ELR (cell line): ENCODE data around the gene SDK1.
A peak's percentile ranks its signal among the peaks of the same experiment; 100 is the strongest.
"Not testable (repeated sequence)": the region's sequence is repeated elsewhere in the genome, so short reads cannot be mapped to it uniquely, and the experiment has no call there.

ENCODE experiments used
- DNase-seq: peaks from one replicate; pipeline ENCODE4 v3.0.0-alpha.2; 2015; ENCODE audit warnings: low read depth

The SDK1 gene

GRCh38 chr7:3678314-3678810 lies 377.3 kb downstream of the SDK1 start:
- DNase-seq = no peak

- DNase-seq = no peak
These were observed 381.1 kb downstream of the SDK1 start for GRCh38 chr7:3682028-3682710.

- DNase-seq = no peak
These were observed 382.8 kb downstream of the SDK1 start for GRCh38 chr7:3683546-3684539.

- DNase-seq = no peak
These were observed 387.0 kb downstream of the SDK1 start for GRCh38 chr7:3688071-3688470.

GRCh38 chr7:3688842-3689241 lies 387.8 kb downstream of the SDK1 start:
- no peak for DNase-seq

- no peak for DNase-seq
These were observed 390.6 kb downstream of the SDK1 start for GRCh38 chr7:3691478-3692158.

GRCh38 chr7:3695602-3696001 lies 394.6 kb downstream of the SDK1 start:
- DNase-seq = no peak

- DNase-seq = no peak
These were observed 395.1 kb downstream of the SDK1 start for GRCh38 chr7:3696113-3696512.

GRCh38 chr7:3697472-3697871 lies 396.4 kb downstream of the SDK1 start:
- DNase-seq = no peak

GRCh38 chr7:3705258-3705657 lies 404.2 kb downstream of the SDK1 start:
- no peak for DNase-seq

- not testable (repeated sequence) for DNase-seq
These were observed 405.0 kb downstream of the SDK1 start for GRCh38 chr7:3706091-3706490.

- no peak for DNase-seq
These were observed 409.1 kb downstream of the SDK1 start for GRCh38 chr7:3710122-3710521.

- no peak for DNase-seq
These were observed 409.5 kb downstream of the SDK1 start for GRCh38 chr7:3710531-3710930.

GRCh38 chr7:3712841-3713240 lies 411.8 kb downstream of the SDK1 start:
- no peak for DNase-seq

- no peak for DNase-seq
These were observed 420.4 kb downstream of the SDK1 start for GRCh38 chr7:3721422-3721821.

- peak; percentile 13 for DNase-seq
These were observed 421.4 kb downstream of the SDK1 start for GRCh38 chr7:3722396-3722922.

- no peak for DNase-seq
These were observed 424.4 kb downstream of the SDK1 start for GRCh38 chr7:3725155-3726059.

- DNase-seq = no peak
These were observed 429.2 kb downstream of the SDK1 start for GRCh38 chr7:3730276-3730675.

GRCh38 chr7:3732395-3733005 lies 431.4 kb downstream of the SDK1 start:
- no peak for DNase-seq

- no peak for DNase-seq
These were observed 432.6 kb downstream of the SDK1 start for GRCh38 chr7:3733541-3734140.
